ENCODE results near the gene COCH.

- no peak for TF ChIP-seq CTCF (conservative IDR thresholded peaks at IDR 0.05; ENCODE audit: low read depth in 2 of 2)
- TF ChIP-seq EZH2 (IDR thresholded peaks at IDR 0.05; ENCODE audit: low read depth, unreplicated experiment): no peak
- no peak for TF ChIP-seq POLR2AphosphoS5 (IDR thresholded peaks at IDR 0.05; ENCODE audit: low read depth)
- no peak for TF ChIP-seq ZNF114 (CRISPR knock-in tag; IDR thresholded peaks at IDR 0.05)
- TF ChIP-seq CREB1 (CRISPR knock-in tag; IDR thresholded peaks at IDR 0.05; ENCODE audit: low read depth): no peak
- no peak for TF ChIP-seq EZH2phosphoT487 (IDR thresholded peaks at IDR 0.05; ENCODE audit: unreplicated experiment)
- TF ChIP-seq JUNB (IDR thresholded peaks at IDR 0.05; ENCODE audit: unreplicated experiment): no peak
- TF ChIP-seq REST (IDR thresholded peaks at IDR 0.05; ENCODE audit: unreplicated experiment): no peak
- no peak for TF ChIP-seq ZNF462 (CRISPR knock-in tag; IDR thresholded peaks at IDR 0.05)
- no peak for TF ChIP-seq STAT1 (IDR thresholded peaks at IDR 0.05; ENCODE audit: unreplicated experiment)
- TF ChIP-seq ETS1 (IDR thresholded peaks at IDR 0.05): no peak
- TF ChIP-seq NANOG (IDR thresholded peaks at IDR 0.05; ENCODE audit: borderline replicate concordance): no peak
- TF ChIP-seq ZNF331 (CRISPR knock-in tag; IDR thresholded peaks at IDR 0.05; ENCODE audit: low read depth): no peak
Measured at GRCh38 chr14:30840086-30840779, 34.1 kb upstream of the COCH start.

All from GM23338 (cell line).